Skeletal muscle tissue (tissue), 4 donors: ENCODE data around the gene TMSB4X. TPM values are rescaled to one million over a fixed set of nuclear protein-coding genes. Genes with fewer than 3 reads are reported as not detected.

Experiments used
- H3K27ac ChIP-seq: one replicate; pipeline ENCODE4 v1.7.0; 2013; ENCODE audit warnings: mild to moderate bottlenecking, low read depth, low read length, inconsistent platforms
- H3K27me3 ChIP-seq, 3 donors: one replicate each; pipeline ENCODE4 v1.7.0; 2013; ENCODE audit warnings: low read length in 3 of 3; ENCODE audit not compliant: control insufficient read depth in 3 of 3, insufficient read depth in 3 of 3
- H3K36me3 ChIP-seq, 3 donors: one replicate each; pipeline ENCODE4 v1.7.0; 2013; ENCODE audit warnings: low read length in 3 of 3; ENCODE audit not compliant: control insufficient read depth in 3 of 3, insufficient read depth in 3 of 3
- H3K4me1 ChIP-seq, 3 donors: one replicate each; pipeline ENCODE4 v1.7.0; 2013; ENCODE audit warnings: low read length in 3 of 3, mild to moderate bottlenecking in 3 of 3; ENCODE audit not compliant: control insufficient read depth in 3 of 3, insufficient read depth in 3 of 3
- H3K4me3 ChIP-seq, 3 donors: one replicate each; pipeline ENCODE4 v1.7.0; 2013; ENCODE audit warnings: low read length in 3 of 3
- H3K9ac ChIP-seq, 3 donors: one replicate each; pipeline ENCODE4 v1.7.0; 2013; ENCODE audit warnings: low read length in 3 of 3, mild to moderate bottlenecking in 3 of 3, moderate library complexity in 2 of 3, low read depth in 1 of 3
- H3K9me3 ChIP-seq, 3 donors: one replicate each; pipeline ENCODE4 v1.7.0; 2013; ENCODE audit warnings: low read length in 3 of 3; ENCODE audit not compliant: control insufficient read depth in 3 of 3
- total RNA-seq: library from RNA; depleted of rRNA; stranded (reverse); fragments of >200 nt; gene quantifications from one replicate; pipeline ENCODE4 v1.2.3, GENCODE V29; 2014
- donor health status: Osteomylitis.

Gene TMSB4X
- total RNA-seq, 1 donor from 2014 or later: 1,543 TPM

DNA sequence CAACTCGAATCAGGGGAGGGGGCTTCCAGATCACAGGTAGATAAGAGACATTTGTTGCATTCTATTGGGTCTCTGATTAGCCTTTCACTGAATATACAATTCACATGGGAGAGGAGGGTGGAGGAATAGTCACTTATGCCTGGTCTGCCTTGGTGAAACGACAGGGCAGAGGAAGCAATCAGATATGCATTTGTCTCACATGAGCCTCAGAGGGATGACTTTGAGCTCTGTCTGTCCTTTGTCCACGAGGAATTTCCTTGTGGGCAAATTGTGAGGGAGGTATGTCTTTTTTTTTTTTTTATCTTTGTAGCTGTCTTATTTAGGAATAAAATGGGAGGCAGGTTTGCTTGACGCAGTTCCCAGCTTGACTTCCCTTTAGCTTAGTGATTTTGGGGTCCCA lies 28.5 kb upstream of the TMSB4X start:
- Histone ChIP-seq H3K4me1 (peaks cover 6 to 11% (median 6%) of the 10 kb centered on the region in 3 donors), H3K36me3 (no peaks in the 10 kb centered on the region), H3K27ac (no peak overlapping the region), H3K4me3 (no peak overlapping the region), H3K9me3 (no peaks in the 10 kb centered on the region), H3K27me3 (no peaks in the 10 kb centered on the region), H3K9ac (no peak overlapping the region)

DNA sequence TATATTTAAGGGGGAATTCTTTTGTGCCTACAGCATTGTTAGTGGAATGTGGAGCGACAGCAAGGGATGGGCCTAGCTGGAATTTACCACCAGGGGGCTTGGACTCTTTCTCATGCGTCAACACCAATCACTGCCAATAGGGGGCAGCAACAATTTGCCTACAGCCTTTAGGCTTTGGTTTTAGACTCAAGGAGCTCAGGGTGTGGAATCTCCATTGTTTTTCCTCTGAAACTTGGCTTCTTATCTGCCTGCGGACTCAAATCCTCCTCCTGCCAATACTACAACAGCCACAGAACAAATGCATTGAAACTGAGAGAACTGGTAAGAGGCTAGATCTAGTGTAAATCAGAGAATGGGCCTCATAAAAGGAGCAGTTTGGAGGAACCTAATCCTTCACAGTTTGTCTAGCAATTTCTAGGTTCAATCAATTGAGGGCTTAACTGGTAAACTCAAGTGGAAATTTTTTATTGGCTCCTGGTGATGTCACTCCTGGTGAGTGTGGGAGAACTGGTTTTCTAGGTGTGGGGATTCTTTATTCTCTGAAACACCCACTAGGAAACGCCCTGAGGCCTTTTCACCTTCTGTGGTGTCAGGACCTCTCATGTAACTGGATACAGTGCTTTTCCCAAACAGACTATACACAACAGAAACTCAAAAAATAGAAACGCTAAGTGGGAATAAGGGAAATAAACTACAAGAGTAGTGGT lies 27.9 kb upstream of the TMSB4X start:
- Histone ChIP-seq H3K27me3 (no peaks in the 10 kb centered on the region), H3K4me1 (peaks cover 6 to 11% (median 6%) of the 10 kb centered on the region in 3 donors), H3K9ac (no peak overlapping the region), H3K4me3 (no peak overlapping the region), H3K9me3 (no peaks in the 10 kb centered on the region), H3K27ac (peak overlapping the region; percentile 12), H3K36me3 (no peaks in the 10 kb centered on the region)

DNA sequence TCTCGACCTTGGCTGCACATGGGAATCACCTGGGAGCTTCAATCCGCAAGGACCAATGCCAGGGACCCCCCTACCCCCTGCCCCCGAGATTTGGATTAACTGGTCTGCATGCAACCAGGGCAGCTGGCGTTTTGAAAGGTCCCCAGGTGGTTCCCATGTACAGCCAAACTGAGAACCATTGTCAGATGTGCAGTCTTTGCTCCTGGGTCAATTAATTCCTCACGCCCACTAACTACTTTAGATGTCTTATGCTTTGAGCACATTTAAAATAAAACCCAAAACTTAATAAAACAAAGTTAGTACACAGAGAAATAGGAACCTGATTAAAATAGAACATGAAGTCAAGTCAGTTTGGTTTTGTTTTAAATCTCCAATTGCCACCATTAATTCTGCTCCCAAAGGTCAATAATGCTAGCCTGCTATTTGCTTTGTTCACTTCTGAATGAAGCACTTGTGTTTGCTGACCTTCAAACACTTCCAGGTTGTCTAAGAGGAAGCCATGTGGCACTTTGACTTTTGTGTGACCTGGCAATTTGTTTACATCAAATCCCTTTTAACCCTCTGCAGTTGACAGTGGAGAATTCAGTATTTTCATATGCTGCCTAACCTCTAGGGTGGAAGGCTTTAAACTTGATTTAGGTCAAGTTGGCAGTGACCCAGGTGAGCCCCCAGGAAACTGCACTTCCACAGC lies 27.2 kb upstream of the TMSB4X start:
- Histone ChIP-seq H3K4me1 (peaks cover 6 to 11% (median 6%) of the 10 kb centered on the region in 3 donors), H3K27ac (no peak overlapping the region)

DNA sequence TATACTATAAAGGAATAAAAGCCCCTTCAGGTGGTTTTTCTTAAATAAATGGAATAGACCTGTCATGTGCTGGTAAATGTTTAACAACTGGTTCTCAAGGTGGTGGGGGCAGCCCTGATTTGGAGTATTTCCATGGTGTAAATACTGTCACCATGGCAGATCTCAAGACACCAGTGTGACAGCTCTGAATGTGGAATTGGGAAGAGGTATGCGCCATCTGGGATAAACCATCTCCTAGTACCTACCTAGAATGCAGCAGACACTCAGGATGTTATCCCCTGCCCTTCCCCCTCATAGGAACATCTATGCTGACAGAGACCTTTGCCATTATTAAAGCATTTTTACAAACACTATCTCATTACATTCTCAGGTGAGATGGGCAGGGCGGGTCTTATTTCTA lies 26.4 kb upstream of the TMSB4X start:
- no peaks in the 10 kb centered on the region for H3K36me3 ChIP-seq
- peaks cover 6 to 11% (median 6%) of the 10 kb centered on the region in 3 donors for H3K4me1 ChIP-seq
- H3K27ac ChIP-seq: no peak overlapping the region

More for the DNA sequence above, 27.2 kb upstream of the TMSB4X start:
- Histone ChIP-seq H3K4me3 (no peak overlapping the region), H3K9me3 (no peaks in the 10 kb centered on the region), H3K9ac (no peak overlapping the region), H3K36me3 (no peaks in the 10 kb centered on the region), H3K27me3 (no peaks in the 10 kb centered on the region)

DNA sequence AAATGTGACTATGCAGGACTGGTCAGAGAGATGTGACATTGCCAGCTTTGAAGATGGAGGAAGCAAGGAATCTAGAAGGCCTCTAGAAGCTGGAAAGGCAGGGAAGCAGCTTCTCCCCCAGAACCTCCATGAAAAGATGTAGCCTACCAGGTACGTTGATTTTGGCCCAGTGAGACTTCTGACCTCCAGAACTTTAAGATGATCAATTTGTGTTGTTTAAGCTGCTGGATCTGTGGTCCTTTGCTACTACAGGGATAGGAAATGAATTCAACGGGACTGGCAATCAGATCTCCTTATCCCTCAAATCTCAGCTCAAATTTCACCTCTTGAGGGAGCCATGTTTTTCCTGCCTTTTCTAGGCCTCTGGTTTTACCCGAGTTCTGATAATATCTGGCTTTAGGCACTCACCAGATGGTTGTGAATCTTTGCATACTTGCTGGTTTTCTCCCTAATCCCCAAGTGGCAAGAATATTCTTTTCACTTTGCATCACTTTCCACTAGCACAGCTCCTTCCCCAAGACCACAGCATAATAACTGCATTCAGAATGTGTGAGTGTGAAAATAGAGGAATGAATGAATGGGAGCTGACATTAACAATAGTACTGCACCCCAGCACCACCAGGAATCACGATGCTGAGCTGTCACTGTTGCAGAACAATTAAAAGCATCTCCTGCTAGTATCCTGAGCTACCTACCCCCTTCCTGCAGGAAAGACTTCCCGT lies 25.5 kb upstream of the TMSB4X start:
- H3K4me1 ChIP-seq: peaks cover 6 to 11% (median 6%) of the 10 kb centered on the region in 3 donors
- peak overlapping the region; percentile 59 for H3K27ac ChIP-seq
- H3K27me3 ChIP-seq: no peaks in the 10 kb centered on the region
- no peaks in the 10 kb centered on the region for H3K36me3 ChIP-seq
- H3K4me3 ChIP-seq: peak overlapping the region in 2 of 3 donors; percentile 24 to 54
- H3K9me3 ChIP-seq: no peaks in the 10 kb centered on the region
- H3K9ac ChIP-seq: peak overlapping the region in 1 of 3 donors; percentile 25

More for the DNA sequence above, 26.4 kb upstream of the TMSB4X start:
- H3K9ac ChIP-seq: no peak overlapping the region
- H3K27me3 ChIP-seq: no peaks in the 10 kb centered on the region
- no peak overlapping the region for H3K4me3 ChIP-seq
- no peaks in the 10 kb centered on the region for H3K9me3 ChIP-seq

DNA sequence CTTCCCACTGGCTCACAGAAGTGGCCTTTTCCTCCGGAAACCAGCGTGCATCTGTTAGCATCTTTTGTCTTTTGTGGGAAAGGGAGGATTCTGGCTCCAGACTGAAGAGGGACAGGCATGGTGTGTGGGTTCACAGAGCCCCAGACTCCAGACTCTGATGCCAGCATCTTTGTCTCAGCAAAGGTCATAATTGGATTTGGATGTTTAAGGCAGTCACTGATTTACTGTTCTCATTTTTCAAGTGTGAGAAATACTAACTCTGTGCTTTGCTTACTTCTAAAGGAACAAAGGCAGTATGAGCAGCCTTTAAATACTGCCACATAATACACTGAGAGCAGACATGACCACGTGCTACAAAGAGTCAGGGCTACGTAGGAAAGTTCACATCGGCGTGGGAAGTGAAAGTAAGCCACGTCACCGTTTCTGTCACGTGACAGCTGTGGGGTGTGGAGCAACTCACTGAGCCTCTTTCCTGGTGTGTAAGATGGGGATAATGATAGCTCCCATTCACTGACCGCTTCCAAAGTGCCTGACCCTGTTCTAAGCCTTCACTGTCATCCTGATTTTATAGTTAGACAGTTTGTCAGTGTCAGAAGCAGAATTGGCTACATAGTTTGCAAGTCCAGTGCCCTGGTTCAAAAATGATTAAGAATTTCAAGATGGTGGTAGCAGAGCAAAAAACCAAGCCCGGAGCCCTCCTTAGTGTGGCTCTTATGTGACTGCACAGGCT lies 24.8 kb upstream of the TMSB4X start:
- Histone ChIP-seq H3K36me3 (no peaks in the 10 kb centered on the region), H3K27ac (peak overlapping the region; percentile 59), H3K4me1 (peaks cover 6 to 11% (median 6%) of the 10 kb centered on the region in 3 donors), H3K27me3 (no peaks in the 10 kb centered on the region), H3K4me3 (peak overlapping the region; percentile 24 to 54 (median 41)), H3K9ac (peak overlapping the region in 2 of 3 donors; percentile 25 to 30), H3K9me3 (no peaks in the 10 kb centered on the region)

DNA sequence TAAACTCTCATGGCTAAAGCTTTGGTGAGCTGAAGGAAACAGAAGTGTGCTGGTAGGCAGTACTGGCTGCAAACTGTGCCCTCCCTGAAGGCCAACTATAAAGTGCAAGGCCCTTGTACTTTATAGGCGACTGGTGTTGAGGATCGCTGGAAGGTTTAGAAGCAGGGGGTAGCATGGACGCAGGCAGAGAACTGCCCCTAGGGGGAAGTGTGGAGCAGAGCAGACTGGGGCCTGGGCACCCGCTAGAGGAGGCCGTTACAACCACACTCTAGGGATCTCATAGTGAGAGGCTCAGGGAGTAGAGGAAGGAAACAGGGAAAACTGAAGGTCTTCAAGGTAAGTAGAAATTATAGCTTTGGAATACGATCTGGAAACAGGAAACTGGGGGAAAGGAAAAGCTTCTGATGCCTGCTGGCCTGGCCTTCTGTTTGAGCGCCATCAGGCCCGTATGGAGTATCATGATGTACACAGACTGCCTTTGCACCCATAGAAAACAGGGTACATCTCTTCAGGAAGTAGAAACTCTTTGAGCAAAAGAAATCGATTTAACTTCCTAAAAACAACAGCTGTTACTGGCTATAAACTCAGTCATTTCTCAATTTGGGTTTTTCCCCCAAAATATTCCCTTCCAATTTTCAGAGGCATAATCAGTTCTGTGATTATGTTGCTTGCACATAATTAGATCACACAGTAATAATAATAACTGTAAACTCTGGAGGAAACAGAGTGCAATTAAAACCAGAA lies 23.9 kb upstream of the TMSB4X start:
- H3K27me3 ChIP-seq: no peaks in the 10 kb centered on the region
- peak overlapping the region; percentile 22 for H3K27ac ChIP-seq
- no peak overlapping the region for H3K4me3 ChIP-seq
- H3K9ac ChIP-seq: no peak overlapping the region
- H3K4me1 ChIP-seq: peaks cover 6 to 14% (median 6%) of the 10 kb centered on the region in 3 donors
- H3K9me3 ChIP-seq: no peaks in the 10 kb centered on the region
- no peaks in the 10 kb centered on the region for H3K36me3 ChIP-seq

DNA sequence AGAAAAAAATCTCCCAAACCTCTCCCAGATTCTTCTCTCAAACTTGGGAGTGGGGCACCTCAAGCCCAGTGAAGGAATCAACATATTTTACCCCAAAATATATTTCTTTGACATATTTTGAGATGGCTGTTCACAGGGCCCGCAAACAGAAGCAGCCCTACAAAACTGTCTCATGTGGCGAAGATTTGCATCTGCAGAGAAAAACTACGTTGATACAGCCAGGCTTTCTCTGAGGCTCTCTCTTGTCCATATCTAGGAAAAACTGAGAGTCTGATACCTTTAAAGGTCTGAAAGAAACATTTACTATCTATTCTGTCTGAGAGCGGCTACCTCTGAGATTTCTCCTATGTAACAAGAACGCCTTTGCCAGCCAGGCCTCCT lies 23.3 kb upstream of the TMSB4X start:
- H3K36me3 ChIP-seq: no peaks in the 10 kb centered on the region
- H3K9ac ChIP-seq: no peak overlapping the region
- H3K9me3 ChIP-seq: no peaks in the 10 kb centered on the region
- no peak overlapping the region for H3K27ac ChIP-seq
- H3K27me3 ChIP-seq: no peaks in the 10 kb centered on the region
- peaks cover 6 to 17% (median 9%) of the 10 kb centered on the region in 3 donors for H3K4me1 ChIP-seq
- no peak overlapping the region for H3K4me3 ChIP-seq

DNA sequence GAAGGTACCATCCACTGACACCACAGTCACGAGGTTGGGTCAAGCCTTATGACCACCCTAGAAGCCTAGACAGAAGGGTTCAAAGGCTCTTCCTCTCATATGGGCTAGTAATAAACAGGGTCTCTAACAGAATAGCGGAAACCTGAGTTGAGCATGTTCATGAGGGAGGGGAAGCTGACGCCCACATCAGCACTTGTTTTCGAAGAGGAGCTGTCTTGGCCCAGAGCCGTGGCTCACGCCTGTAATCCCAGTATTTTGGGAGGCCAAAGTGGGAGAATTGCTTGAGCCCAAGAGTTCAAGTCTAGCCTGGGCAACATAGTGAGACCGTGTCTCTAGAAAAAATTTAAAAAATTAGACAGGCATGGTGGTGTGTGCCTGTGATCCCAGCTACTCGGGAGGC lies 21.5 kb upstream of the TMSB4X start:
- H3K27ac ChIP-seq: no peak overlapping the region
- H3K9me3 ChIP-seq: no peaks in the 10 kb centered on the region
- no peak overlapping the region for H3K4me3 ChIP-seq
- H3K36me3 ChIP-seq: no peaks in the 10 kb centered on the region
- H3K4me1 ChIP-seq: peaks cover 6 to 20% (median 7%) of the 10 kb centered on the region in 3 donors
- H3K9ac ChIP-seq: no peak overlapping the region
- no peaks in the 10 kb centered on the region for H3K27me3 ChIP-seq
